CD4-positive, alpha-beta T cell (primary cell): ENCODE data around the gene NGRN. TPM values are rescaled to one million over a fixed set of nuclear protein-coding genes. Genes with fewer than 3 reads are reported as not detected.
"Not testable (repeated sequence)": the region's sequence is repeated elsewhere in the genome, so short reads cannot be mapped to it uniquely, and the experiment has no call there.

Experiments used
- ATAC-seq: fragments of 200-7000 bp; cut with Tn5 transposase; one replicate; pipeline ENCODE4 v1.10.0; 2022; ENCODE audit warnings: mild to moderate bottlenecking; ENCODE audit not compliant: poor library complexity
- CTCF ChIA-PET: fragments of 350-600 bp; sonication (Branson Sonifier 250); formaldehyde crosslinking; loops from one replicate; lab custom pipeline; 2021; ENCODE audit warnings: antibody characterized with exemption, inconsistent platforms; lab: Charles Lee
- POLR2A ChIA-PET: fragments of 350-600 bp; sonication (Branson Sonifier 250); formaldehyde crosslinking; loops from one replicate; lab custom pipeline; 2021; ENCODE audit warnings: antibody characterized with exemption, inconsistent platforms; lab: Charles Lee
- DNase-seq, 14 experiments: peaks; one replicate each; pipeline ENCODE4 v3.0.0-alpha.2; 2013 to 2020; ENCODE audit warnings: mixed read lengths in 2 of 14
- H3K27ac ChIP-seq, 2 donors: one replicate each; pipeline versions ENCODE4 v1.5.1 to v1.7.0; 2013; ENCODE audit warnings: low read length in 2 of 2, low read depth in 1 of 2, mild to moderate bottlenecking in 1 of 2
- H3K27me3 ChIP-seq, 2 experiments: 1 replicate in 1 of 2; 2 replicates in 1 of 2; pipeline versions ENCODE4 v1.6.1 to v1.7.0; 2013; ENCODE audit warnings: low read length in 2 of 2, control low read depth in 1 of 2, mild to moderate bottlenecking in 1 of 2, moderate library complexity in 1 of 2; ENCODE audit not compliant: insufficient read depth in 2 of 2, control insufficient read depth in 1 of 2
- H3K36me3 ChIP-seq: one replicate; pipeline ENCODE4 v1.6.1; 2013; ENCODE audit warnings: low read length, control low read depth; ENCODE audit not compliant: insufficient read depth
- H3K4me1 ChIP-seq: one replicate; pipeline ENCODE4 v1.6.1; 2013; ENCODE audit warnings: low read length, control low read depth; ENCODE audit not compliant: insufficient read depth
- H3K4me3 ChIP-seq: one replicate; pipeline ENCODE4 v1.5.1; 2013; ENCODE audit warnings: mild to moderate bottlenecking, low read length, moderate library complexity
- H3K9me3 ChIP-seq, 2 experiments: 1 replicate in 1 of 2; 2 replicates in 1 of 2; pipeline versions ENCODE4 v1.6.1 to v1.7.0; 2013; ENCODE audit warnings: low read length in 2 of 2, mild to moderate bottlenecking in 2 of 2, control low read depth in 1 of 2, moderate library complexity in 1 of 2; ENCODE audit not compliant: control insufficient read depth in 1 of 2, insufficient read depth in 1 of 2
- H3K27ac Mint-ChIP-seq: one replicate; pipeline ENCODE4 v1.8.0; 2020; ENCODE audit warnings: mixed read lengths
- H3K27me3 Mint-ChIP-seq: one replicate; pipeline ENCODE4 v1.8.0; 2021; ENCODE audit warnings: mixed read lengths
- H3K36me3 Mint-ChIP-seq: one replicate; pipeline ENCODE4 v1.8.0; 2021; ENCODE audit warnings: low read depth, mixed read lengths
- H3K4me1 Mint-ChIP-seq: one replicate; pipeline ENCODE4 v1.8.0; 2021; ENCODE audit warnings: low read depth, mixed read lengths
- H3K4me3 Mint-ChIP-seq: one replicate; pipeline ENCODE4 v1.8.0; 2020; ENCODE audit warnings: mild to moderate bottlenecking, mixed read lengths
- H3K9me3 Mint-ChIP-seq: one replicate; pipeline ENCODE4 v1.8.0; 2020; ENCODE audit warnings: mixed read lengths
- intact Hi-C, 2 experiments: fragments of 100-400 bp; cut with DNase I in 1 of 2; cut with micrococcal nuclease in 1 of 2; formaldehyde crosslinking; loops; one replicate each; pipeline versions ENCODE4 v1.15.1 to v1.9.0; 2023 to 2025; cut with DNase I, micrococcal nuclease
- total RNA-seq, 174 experiments: library from RNA in 2 of 174; stranded (reverse) in 2 of 174; gene quantifications; one replicate each; pipeline ENCODE4 v1.2.3 and lab custom pipeline; 2021 to 2026
- TF ChIP-seq, protein P1 (sequence below): fragments of 200-600 bp; IDR thresholded peaks from one replicate; pipeline ENCODE4 v1.8.0; 2022; ENCODE audit warnings: antibody characterized with exemption, mild to moderate bottlenecking

NGRN gene
- total RNA-seq, 2 experiments from 2014 or later, result 55.7 to 58.4 TPM

DNA sequence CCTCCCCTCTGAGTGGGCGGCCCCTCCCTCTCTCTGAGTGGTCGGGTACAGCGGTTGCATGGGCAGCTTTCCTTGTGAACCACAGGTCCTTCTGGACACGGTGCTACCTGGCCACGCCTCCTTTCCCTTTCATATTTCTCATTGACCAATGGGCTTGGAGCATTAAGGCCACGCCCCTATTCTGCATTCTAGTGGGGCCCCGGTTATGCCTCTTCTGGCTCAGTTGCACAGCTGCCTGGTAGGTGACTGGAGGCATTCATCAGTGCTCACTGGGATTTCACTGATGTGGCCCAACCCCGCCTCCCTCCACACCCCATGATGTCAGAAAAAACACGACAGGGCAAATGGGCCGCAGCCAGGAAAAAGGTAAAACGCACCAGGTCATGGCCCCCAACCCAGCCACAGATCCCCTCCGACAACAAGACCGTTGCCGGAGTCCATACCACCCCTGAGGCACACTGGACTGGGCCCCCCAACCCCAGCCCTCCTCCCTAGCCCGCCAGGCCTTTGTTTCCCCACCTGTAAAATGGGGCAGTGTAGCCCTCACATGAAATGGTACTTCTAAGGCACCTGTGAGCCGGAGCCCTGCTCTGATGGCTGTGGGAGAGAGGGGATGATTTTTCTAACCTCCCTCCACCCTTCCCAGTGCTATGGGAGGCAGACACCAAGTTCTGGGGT is 26.3 kb downstream of the NGRN start:
- Mint-ChIP-seq H3K4me3 (no peak overlapping the region), H3K36me3 (no peaks in the 10 kb centered on the region), H3K4me1 (peaks cover 5% of the 10 kb centered on the region), H3K9me3 (no peaks in the 10 kb centered on the region), H3K27me3 (no peaks in the 10 kb centered on the region), H3K27ac (no peak overlapping the region)
- ChIA-PET POLR2A (no interaction called here), CTCF (interaction anchor here (1.7 to 2.0 kb wide), 3 partner anchors 10 to 189 kb away, joined by 5 to 22 read pairs (median 7); partner anchors contain the start of gene IDH2)
- H3K36me3 ChIP-seq, result no peaks in the 10 kb centered on the region
- H3K9me3 ChIP-seq, result no peaks in the 10 kb centered on the region
- ATAC-seq (no peak), DNase-seq (peak in 1 of 14 experiments; percentile 47)
- TF ChIP-seq, protein P1, sequence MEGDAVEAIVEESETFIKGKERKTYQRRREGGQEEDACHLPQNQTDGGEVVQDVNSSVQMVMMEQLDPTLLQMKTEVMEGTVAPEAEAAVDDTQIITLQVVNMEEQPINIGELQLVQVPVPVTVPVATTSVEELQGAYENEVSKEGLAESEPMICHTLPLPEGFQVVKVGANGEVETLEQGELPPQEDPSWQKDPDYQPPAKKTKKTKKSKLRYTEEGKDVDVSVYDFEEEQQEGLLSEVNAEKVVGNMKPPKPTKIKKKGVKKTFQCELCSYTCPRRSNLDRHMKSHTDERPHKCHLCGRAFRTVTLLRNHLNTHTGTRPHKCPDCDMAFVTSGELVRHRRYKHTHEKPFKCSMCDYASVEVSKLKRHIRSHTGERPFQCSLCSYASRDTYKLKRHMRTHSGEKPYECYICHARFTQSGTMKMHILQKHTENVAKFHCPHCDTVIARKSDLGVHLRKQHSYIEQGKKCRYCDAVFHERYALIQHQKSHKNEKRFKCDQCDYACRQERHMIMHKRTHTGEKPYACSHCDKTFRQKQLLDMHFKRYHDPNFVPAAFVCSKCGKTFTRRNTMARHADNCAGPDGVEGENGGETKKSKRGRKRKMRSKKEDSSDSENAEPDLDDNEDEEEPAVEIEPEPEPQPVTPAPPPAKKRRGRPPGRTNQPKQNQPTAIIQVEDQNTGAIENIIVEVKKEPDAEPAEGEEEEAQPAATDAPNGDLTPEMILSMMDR, result no peak
- H3K4me1 ChIP-seq, result peaks cover 13% of the 10 kb centered on the region
- intact Hi-C loops, result no loop called here
- no peak overlapping the region for H3K27ac ChIP-seq
- H3K4me3 ChIP-seq, result no peak overlapping the region
- no peaks in the 10 kb centered on the region for H3K27me3 ChIP-seq

DNA sequence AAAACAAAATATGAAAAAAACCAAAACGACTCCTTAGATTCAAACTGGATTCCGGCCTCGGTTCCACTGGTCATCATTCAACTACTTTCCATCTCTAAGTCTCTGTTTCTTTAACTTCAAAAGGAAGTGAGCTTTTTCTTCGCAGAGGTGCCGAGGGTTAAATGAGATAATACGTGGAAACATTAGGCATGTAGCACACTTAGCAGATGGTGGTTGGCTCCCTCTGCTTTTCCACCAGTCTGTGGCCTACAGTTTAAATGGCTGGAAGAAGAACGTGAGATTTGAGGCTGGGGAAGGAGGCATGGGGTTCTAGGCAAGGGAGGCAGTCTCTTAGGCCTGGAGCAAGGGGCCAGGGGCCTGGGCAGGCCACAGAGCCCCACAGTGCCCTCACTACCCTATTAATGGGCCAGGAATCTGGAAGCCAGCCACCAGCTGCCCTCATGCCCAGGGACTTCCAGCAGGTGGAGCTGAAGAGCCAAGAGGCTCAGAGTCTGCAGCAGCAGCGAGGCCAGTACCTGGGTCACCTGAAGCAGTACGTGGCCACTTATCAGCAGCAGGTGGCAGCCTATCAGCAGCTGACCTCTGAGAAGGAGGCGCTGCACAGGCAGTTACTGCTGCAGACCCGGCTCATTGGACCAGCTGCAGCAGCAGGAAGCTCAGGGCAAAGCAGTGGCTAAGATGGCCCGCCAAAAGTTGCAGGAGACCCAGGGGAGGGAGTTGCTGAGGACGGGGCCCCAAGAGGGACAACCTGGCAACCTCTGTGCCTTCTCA is 27.8 kb downstream of the NGRN start:
- H3K4me3 ChIP-seq, H3K4me1 Mint-ChIP-seq, H3K4me3 Mint-ChIP-seq, H3K27ac Mint-ChIP-seq, intact Hi-C loops, ATAC-seq, H3K36me3 ChIP-seq, H3K27me3 Mint-ChIP-seq, H3K27ac ChIP-seq, H3K36me3 Mint-ChIP-seq, H3K27me3 ChIP-seq, H3K9me3 ChIP-seq, H3K9me3 Mint-ChIP-seq: not testable (repeated sequence)
- H3K4me1 ChIP-seq, result peaks cover 13% of the 10 kb centered on the region
- ChIA-PET CTCF (interaction anchor here (0.5 to 2.0 kb wide), 11 partner anchors 8 to 497 kb away, joined by 3 to 22 read pairs (median 3); partner anchors contain the start of genes IDH2 and TTLL13), POLR2A (interaction anchor here (1.0 kb wide), 1 partner anchor 188 kb away, joined by 3 read pairs; no protein-coding TSS in a partner anchor)
- peak; percentile 54 to 82 (median 66) for DNase-seq
- TF ChIP-seq, protein P1, result peak; percentile 69

DNA sequence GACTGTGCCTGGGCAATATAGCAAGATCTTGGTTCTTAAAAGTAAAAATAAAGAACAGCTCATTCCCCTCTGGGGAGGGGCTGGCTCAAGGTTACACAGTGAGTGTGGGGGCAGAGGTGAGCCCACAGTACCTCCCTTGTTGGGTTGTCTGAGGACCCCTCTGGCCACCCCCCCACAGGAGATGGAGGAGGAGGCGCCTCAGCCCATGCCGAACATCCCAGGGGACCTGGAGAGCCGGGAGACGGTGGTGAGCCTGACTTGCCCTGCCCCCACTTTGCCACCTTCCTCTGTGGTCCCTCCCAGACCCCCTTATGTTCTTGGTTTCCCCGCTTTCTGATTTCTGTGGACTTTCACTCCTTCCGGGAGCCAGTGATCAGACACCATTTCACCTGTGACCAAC is 28.7 kb downstream of the NGRN start:
- intact Hi-C loops, result no loop called here
- Histone ChIP-seq H3K27ac (no peak overlapping the region), H3K4me3 (no peak overlapping the region), H3K9me3 (no peaks in the 10 kb centered on the region), H3K4me1 (peaks cover 13% of the 10 kb centered on the region), H3K27me3 (no peaks in the 10 kb centered on the region), H3K36me3 (no peaks in the 10 kb centered on the region)
- peaks cover 5% of the 10 kb centered on the region for H3K4me1 Mint-ChIP-seq
- ATAC-seq (no peak), DNase-seq (no peak)
- no peaks in the 10 kb centered on the region for H3K9me3 Mint-ChIP-seq
- ChIA-PET CTCF (interaction anchor here (0.5 to 2.0 kb wide), 4 partner anchors 8 to 394 kb away, joined by 3 to 22 read pairs (median 5); no protein-coding TSS in a partner anchor), POLR2A (no interaction called here)
- no peaks in the 10 kb centered on the region for H3K36me3 Mint-ChIP-seq
- no peaks in the 10 kb centered on the region for H3K27me3 Mint-ChIP-seq
- TF ChIP-seq, protein P1, result no peak
- H3K27ac Mint-ChIP-seq, result no peak overlapping the region
- H3K4me3 Mint-ChIP-seq, result no peak overlapping the region
